GM23338 (cell line): ENCODE results near the gene SFSWAP. TPM values are rescaled to one million over a fixed set of nuclear protein-coding genes. Genes with fewer than 3 reads are reported as not detected.
A peak's percentile ranks its signal among the peaks of the same experiment; 100 is the strongest.

Source experiments
- ATAC-seq: fragments of 200-7000 bp; cut with Tn5 transposase; 3 replicates; pipeline ENCODE4 v1.9.1; 2020
- DNase-seq: peaks from one replicate; pipeline ENCODE4 v3.0.0-alpha.2; 2015; ENCODE audit warnings: low spot score
- H2AFZ ChIP-seq: fragments of 200-600 bp; sonication (generic); 2 replicates; pipeline ENCODE4 v1.8.0; 2016; ENCODE audit warnings: antibody characterized with exemption, mild to moderate bottlenecking, moderate library complexity
- H3F3A ChIP-seq: fragments of 200-600 bp; sonication (generic); replicated peaks from 2 replicates; pipeline ENCODE4 v1.8.0; 2017; ENCODE audit warnings: antibody characterized with exemption, mixed run types, low read depth
- H3K27ac ChIP-seq: fragments of 200-600 bp; sonication (generic); 2 replicates; pipeline ENCODE4 v1.6.1; 2016; ENCODE audit warnings: low read depth
- H3K27me3 ChIP-seq: fragments of 200-600 bp; sonication (generic); 2 replicates; pipeline ENCODE4 v1.8.0; 2016; ENCODE audit warnings: mild to moderate bottlenecking, mixed run types, moderate library complexity; ENCODE audit not compliant: insufficient read depth
- H3K36me3 ChIP-seq: fragments of 200-600 bp; sonication (generic); 2 replicates; pipeline ENCODE4 v1.8.0; 2016; ENCODE audit warnings: mild to moderate bottlenecking; ENCODE audit not compliant: insufficient read depth
- H3K4me1 ChIP-seq: fragments of 200-600 bp; sonication (generic); 2 replicates; pipeline ENCODE4 v1.8.0; 2016; ENCODE audit warnings: mild to moderate bottlenecking, moderate library complexity; ENCODE audit not compliant: insufficient read depth
- H3K4me2 ChIP-seq: fragments of 200-600 bp; sonication (generic); 2 replicates; pipeline ENCODE4 v1.7.1; 2017; ENCODE audit warnings: mixed run types
- H3K4me3 ChIP-seq: fragments of 200-600 bp; sonication (generic); 2 replicates; pipeline ENCODE4 v1.6.1; 2016; ENCODE audit warnings: mixed run types
- H3K79me2 ChIP-seq: fragments of 200-600 bp; sonication (generic); replicated peaks from 2 replicates; pipeline ENCODE4 v1.8.0; 2017; ENCODE audit warnings: mild to moderate bottlenecking; ENCODE audit not compliant: insufficient read depth
- H3K9me2 ChIP-seq: fragments of 200-600 bp; sonication (generic); 2 replicates; pipeline ENCODE4 v1.8.0; 2017; ENCODE audit not compliant: insufficient read depth
- H4K20me1 ChIP-seq: fragments of 200-600 bp; sonication (generic); replicated peaks from 2 replicates; pipeline ENCODE4 v1.8.0; 2017; ENCODE audit warnings: mild to moderate bottlenecking; ENCODE audit not compliant: insufficient read depth
- H3K27ac Mint-ChIP-seq: 2 replicates; pipeline ENCODE4 v1.8.0; 2020; ENCODE audit warnings: inconsistent platforms, mild to moderate bottlenecking, moderate library complexity, mixed read lengths
- H3K27me3 Mint-ChIP-seq: 3 replicates; pipeline ENCODE4 v1.8.0; 2022; ENCODE audit warnings: low read depth, mild to moderate bottlenecking, moderate library complexity, mixed read lengths, inconsistent platforms; ENCODE audit not compliant: insufficient read depth, poor library complexity
- H3K36me3 Mint-ChIP-seq: 3 replicates; pipeline ENCODE4 v1.8.0; 2021; ENCODE audit warnings: low read depth, mild to moderate bottlenecking, inconsistent platforms, moderate library complexity, mixed read lengths
- H3K4me1 Mint-ChIP-seq: 3 replicates; pipeline ENCODE4 v1.8.0; 2020; ENCODE audit warnings: mild to moderate bottlenecking, inconsistent platforms, mixed read lengths
- H3K4me3 Mint-ChIP-seq: 3 replicates; pipeline ENCODE4 v1.8.0; 2021; ENCODE audit warnings: moderate library complexity, mild to moderate bottlenecking, inconsistent platforms, mixed read lengths
- H3K9me3 Mint-ChIP-seq: 3 replicates; pipeline ENCODE4 v1.8.0; 2020; ENCODE audit warnings: moderate library complexity, mild to moderate bottlenecking, inconsistent platforms, mixed read lengths
- CREB1 ChIP-seq: fragments of 250-450 bp; sonication (Bioruptor Pico); IDR thresholded peaks from 2 replicates; pipeline ENCODE4 v1.5.0; 2020; ENCODE audit warnings: low read depth, mild to moderate bottlenecking, moderate library complexity
- EZH2 ChIP-seq: fragments of 200-600 bp; sonication (generic); IDR thresholded peaks from one replicate; pipeline ENCODE4 v1.8.0; 2017; ENCODE audit warnings: antibody characterized with exemption, mild to moderate bottlenecking, low read depth; ENCODE audit not compliant: unreplicated experiment
- EZH2phosphoT487 ChIP-seq: fragments of 200-600 bp; sonication (generic); IDR thresholded peaks from one replicate; pipeline ENCODE4 v1.8.1; 2018; ENCODE audit warnings: antibody characterized with exemption; ENCODE audit not compliant: unreplicated experiment
- JUNB ChIP-seq: IDR thresholded peaks from one replicate; pipeline ENCODE4 v1.6.1; 2016; ENCODE audit warnings: antibody characterized with exemption; ENCODE audit not compliant: unreplicated experiment
- NANOG ChIP-seq: IDR thresholded peaks from 2 replicates; pipeline ENCODE4 v1.6.1; 2016; ENCODE audit warnings: antibody characterized with exemption, borderline replicate concordance
- POLR2AphosphoS5 ChIP-seq: IDR thresholded peaks from 2 replicates; pipeline ENCODE4 v1.6.1; 2016; ENCODE audit warnings: antibody characterized with exemption, low read depth
- STAT1 ChIP-seq: IDR thresholded peaks from one replicate; pipeline ENCODE4 v1.6.1; 2016; ENCODE audit warnings: antibody characterized with exemption; ENCODE audit not compliant: unreplicated experiment
- ZNF114 ChIP-seq: fragments of 250-450 bp; sonication (Bioruptor Pico); IDR thresholded peaks from 2 replicates; pipeline ENCODE4 v1.5.0; 2020; ENCODE audit warnings: mild to moderate bottlenecking, moderate library complexity
- ZNF331 ChIP-seq: fragments of 250-450 bp; sonication (Bioruptor Pico); IDR thresholded peaks from 2 replicates; pipeline ENCODE4 v1.5.0; 2020; ENCODE audit warnings: low read depth, mild to moderate bottlenecking, moderate library complexity
- polyA plus RNA-seq: library from polyadenylated mRNA; unstranded; fragments of >200 nt; fragmentation: Nextera tagmentation; extraction: Ambion mirVana; gene quantifications from 2 replicates; pipeline ENCODE4 v1.2.1, GENCODE V29; 2016
- total RNA-seq: library from RNA; depleted of rRNA; stranded (reverse); fragments of >200 nt; shearing (Covaris generic); gene quantifications from 2 replicates; pipeline ENCODE4 v1.2.3, GENCODE V29; 2014
- TF ChIP-seq, protein P1 (sequence below): IDR thresholded peaks from one replicate; pipeline ENCODE4 v1.6.1; 2018; ENCODE audit warnings: antibody characterized with exemption; ENCODE audit not compliant: unreplicated experiment
- TF ChIP-seq, protein P2 (sequence below), 2 experiments: fragments of 200-600 bp in 1 of 2; sonication (generic) in 1 of 2; conservative IDR thresholded peaks; 2 replicates each; pipeline versions ENCODE4 v1.5.1 to v1.6.1; 2016 to 2017; ENCODE audit warnings: antibody characterized with exemption in 2 of 2, low read depth in 2 of 2, mild to moderate bottlenecking in 2 of 2, moderate library complexity in 1 of 2
- TF ChIP-seq, protein P3 (sequence below): fragments of 250-450 bp; sonication (Bioruptor Pico); IDR thresholded peaks from 2 replicates; pipeline ENCODE4 v1.5.0; 2020; ENCODE audit warnings: mild to moderate bottlenecking, moderate library complexity

Gene SFSWAP
- total and polyA plus RNA-seq, 2 experiments from 2014 or later, result 41.0 to 49.8 TPM

DNA sequence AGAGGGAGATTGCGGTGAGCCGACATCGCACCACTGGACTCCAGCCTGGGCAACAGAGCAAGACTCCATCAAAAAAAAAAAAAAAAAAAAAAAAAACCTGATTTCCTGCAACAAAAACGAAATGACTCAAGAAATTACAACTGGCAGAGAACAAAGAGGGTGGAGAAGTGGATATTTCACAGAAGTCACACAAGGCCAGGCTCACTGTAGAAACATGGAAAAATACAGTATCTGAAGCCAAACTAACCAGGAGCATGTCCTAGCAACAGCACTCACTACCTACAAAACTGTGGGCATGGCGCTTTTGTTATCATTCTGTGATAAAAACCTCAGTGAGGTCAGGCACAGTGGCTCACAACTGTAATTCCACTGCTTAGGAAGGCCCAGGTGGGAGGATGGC lies 105.6 kb downstream of the SFSWAP start (continued):
- TF ChIP-seq, protein P1, sequence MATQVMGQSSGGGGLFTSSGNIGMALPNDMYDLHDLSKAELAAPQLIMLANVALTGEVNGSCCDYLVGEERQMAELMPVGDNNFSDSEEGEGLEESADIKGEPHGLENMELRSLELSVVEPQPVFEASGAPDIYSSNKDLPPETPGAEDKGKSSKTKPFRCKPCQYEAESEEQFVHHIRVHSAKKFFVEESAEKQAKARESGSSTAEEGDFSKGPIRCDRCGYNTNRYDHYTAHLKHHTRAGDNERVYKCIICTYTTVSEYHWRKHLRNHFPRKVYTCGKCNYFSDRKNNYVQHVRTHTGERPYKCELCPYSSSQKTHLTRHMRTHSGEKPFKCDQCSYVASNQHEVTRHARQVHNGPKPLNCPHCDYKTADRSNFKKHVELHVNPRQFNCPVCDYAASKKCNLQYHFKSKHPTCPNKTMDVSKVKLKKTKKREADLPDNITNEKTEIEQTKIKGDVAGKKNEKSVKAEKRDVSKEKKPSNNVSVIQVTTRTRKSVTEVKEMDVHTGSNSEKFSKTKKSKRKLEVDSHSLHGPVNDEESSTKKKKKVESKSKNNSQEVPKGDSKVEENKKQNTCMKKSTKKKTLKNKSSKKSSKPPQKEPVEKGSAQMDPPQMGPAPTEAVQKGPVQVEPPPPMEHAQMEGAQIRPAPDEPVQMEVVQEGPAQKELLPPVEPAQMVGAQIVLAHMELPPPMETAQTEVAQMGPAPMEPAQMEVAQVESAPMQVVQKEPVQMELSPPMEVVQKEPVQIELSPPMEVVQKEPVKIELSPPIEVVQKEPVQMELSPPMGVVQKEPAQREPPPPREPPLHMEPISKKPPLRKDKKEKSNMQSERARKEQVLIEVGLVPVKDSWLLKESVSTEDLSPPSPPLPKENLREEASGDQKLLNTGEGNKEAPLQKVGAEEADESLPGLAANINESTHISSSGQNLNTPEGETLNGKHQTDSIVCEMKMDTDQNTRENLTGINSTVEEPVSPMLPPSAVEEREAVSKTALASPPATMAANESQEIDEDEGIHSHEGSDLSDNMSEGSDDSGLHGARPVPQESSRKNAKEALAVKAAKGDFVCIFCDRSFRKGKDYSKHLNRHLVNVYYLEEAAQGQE, result no peak
- TF ChIP-seq EZH2, result no peak
- TF ChIP-seq ZNF114 (CRISPR knock-in tag), result no peak
- TF ChIP-seq, protein P2, sequence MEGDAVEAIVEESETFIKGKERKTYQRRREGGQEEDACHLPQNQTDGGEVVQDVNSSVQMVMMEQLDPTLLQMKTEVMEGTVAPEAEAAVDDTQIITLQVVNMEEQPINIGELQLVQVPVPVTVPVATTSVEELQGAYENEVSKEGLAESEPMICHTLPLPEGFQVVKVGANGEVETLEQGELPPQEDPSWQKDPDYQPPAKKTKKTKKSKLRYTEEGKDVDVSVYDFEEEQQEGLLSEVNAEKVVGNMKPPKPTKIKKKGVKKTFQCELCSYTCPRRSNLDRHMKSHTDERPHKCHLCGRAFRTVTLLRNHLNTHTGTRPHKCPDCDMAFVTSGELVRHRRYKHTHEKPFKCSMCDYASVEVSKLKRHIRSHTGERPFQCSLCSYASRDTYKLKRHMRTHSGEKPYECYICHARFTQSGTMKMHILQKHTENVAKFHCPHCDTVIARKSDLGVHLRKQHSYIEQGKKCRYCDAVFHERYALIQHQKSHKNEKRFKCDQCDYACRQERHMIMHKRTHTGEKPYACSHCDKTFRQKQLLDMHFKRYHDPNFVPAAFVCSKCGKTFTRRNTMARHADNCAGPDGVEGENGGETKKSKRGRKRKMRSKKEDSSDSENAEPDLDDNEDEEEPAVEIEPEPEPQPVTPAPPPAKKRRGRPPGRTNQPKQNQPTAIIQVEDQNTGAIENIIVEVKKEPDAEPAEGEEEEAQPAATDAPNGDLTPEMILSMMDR (conservative IDR thresholded peaks at IDR 0.05; ENCODE audit: low read depth in 2 of 2), result no peak
- TF ChIP-seq EZH2phosphoT487, result no peak
- TF ChIP-seq NANOG, result no peak
- no peak for TF ChIP-seq ZNF331
- no peak for TF ChIP-seq STAT1

DNA sequence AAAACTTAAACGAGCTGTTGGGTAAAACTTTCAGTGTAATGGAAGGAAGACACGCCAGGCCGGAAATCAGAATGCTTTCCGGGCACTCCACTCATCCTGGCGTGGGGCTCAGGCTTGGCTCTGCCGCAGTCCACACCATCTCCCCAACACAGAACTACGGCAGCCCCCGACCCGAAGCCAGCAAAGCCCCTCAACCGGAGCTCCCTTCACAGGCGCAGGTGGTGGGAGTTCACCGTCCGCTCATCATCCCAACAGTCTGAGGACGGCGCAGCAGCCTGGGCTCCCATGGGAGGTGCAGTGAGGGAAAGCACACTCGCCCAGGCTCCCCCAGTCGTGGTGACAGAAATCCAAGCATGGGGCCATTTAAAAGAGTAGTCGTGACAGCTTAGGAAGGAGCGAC lies 106.4 kb downstream of the SFSWAP start:
- H3F3A ChIP-seq, result no peaks in the 10 kb centered on the region
- H2AFZ ChIP-seq, result peak overlapping the region; percentile 83
- Mint-ChIP-seq H3K9me3 (peaks cover 17% of the 10 kb centered on the region), H3K4me1 (peaks cover 9% of the 10 kb centered on the region), H3K36me3 (peaks cover 8% of the 10 kb centered on the region), H3K27me3 (peaks cover 4% of the 10 kb centered on the region), H3K27ac (no peak overlapping the region), H3K4me3 (no peak overlapping the region)
- H3K36me3 ChIP-seq, result no peaks in the 10 kb centered on the region
- DNase-seq (no peak), ATAC-seq (no peak; the same call in 2 of the 3 replicates)
- H3K27ac ChIP-seq, result no peak overlapping the region
- no peak overlapping the region for H3K4me3 ChIP-seq
- no peaks in the 10 kb centered on the region for H3K4me1 ChIP-seq
- no peaks in the 10 kb centered on the region for H3K27me3 ChIP-seq
- no peaks in the 10 kb centered on the region for H3K9me2 ChIP-seq
- no peak overlapping the region for H3K4me2 ChIP-seq
- no peaks in the 10 kb centered on the region for H3K79me2 ChIP-seq
- H4K20me1 ChIP-seq, result no peaks in the 10 kb centered on the region
- TF ChIP-seq EZH2phosphoT487 (no peak), POLR2AphosphoS5 (no peak), EZH2 (no peak), JUNB (no peak), ZNF114 (CRISPR knock-in tag) (no peak), CREB1 (CRISPR knock-in tag) (no peak)
- TF ChIP-seq, protein P3, sequence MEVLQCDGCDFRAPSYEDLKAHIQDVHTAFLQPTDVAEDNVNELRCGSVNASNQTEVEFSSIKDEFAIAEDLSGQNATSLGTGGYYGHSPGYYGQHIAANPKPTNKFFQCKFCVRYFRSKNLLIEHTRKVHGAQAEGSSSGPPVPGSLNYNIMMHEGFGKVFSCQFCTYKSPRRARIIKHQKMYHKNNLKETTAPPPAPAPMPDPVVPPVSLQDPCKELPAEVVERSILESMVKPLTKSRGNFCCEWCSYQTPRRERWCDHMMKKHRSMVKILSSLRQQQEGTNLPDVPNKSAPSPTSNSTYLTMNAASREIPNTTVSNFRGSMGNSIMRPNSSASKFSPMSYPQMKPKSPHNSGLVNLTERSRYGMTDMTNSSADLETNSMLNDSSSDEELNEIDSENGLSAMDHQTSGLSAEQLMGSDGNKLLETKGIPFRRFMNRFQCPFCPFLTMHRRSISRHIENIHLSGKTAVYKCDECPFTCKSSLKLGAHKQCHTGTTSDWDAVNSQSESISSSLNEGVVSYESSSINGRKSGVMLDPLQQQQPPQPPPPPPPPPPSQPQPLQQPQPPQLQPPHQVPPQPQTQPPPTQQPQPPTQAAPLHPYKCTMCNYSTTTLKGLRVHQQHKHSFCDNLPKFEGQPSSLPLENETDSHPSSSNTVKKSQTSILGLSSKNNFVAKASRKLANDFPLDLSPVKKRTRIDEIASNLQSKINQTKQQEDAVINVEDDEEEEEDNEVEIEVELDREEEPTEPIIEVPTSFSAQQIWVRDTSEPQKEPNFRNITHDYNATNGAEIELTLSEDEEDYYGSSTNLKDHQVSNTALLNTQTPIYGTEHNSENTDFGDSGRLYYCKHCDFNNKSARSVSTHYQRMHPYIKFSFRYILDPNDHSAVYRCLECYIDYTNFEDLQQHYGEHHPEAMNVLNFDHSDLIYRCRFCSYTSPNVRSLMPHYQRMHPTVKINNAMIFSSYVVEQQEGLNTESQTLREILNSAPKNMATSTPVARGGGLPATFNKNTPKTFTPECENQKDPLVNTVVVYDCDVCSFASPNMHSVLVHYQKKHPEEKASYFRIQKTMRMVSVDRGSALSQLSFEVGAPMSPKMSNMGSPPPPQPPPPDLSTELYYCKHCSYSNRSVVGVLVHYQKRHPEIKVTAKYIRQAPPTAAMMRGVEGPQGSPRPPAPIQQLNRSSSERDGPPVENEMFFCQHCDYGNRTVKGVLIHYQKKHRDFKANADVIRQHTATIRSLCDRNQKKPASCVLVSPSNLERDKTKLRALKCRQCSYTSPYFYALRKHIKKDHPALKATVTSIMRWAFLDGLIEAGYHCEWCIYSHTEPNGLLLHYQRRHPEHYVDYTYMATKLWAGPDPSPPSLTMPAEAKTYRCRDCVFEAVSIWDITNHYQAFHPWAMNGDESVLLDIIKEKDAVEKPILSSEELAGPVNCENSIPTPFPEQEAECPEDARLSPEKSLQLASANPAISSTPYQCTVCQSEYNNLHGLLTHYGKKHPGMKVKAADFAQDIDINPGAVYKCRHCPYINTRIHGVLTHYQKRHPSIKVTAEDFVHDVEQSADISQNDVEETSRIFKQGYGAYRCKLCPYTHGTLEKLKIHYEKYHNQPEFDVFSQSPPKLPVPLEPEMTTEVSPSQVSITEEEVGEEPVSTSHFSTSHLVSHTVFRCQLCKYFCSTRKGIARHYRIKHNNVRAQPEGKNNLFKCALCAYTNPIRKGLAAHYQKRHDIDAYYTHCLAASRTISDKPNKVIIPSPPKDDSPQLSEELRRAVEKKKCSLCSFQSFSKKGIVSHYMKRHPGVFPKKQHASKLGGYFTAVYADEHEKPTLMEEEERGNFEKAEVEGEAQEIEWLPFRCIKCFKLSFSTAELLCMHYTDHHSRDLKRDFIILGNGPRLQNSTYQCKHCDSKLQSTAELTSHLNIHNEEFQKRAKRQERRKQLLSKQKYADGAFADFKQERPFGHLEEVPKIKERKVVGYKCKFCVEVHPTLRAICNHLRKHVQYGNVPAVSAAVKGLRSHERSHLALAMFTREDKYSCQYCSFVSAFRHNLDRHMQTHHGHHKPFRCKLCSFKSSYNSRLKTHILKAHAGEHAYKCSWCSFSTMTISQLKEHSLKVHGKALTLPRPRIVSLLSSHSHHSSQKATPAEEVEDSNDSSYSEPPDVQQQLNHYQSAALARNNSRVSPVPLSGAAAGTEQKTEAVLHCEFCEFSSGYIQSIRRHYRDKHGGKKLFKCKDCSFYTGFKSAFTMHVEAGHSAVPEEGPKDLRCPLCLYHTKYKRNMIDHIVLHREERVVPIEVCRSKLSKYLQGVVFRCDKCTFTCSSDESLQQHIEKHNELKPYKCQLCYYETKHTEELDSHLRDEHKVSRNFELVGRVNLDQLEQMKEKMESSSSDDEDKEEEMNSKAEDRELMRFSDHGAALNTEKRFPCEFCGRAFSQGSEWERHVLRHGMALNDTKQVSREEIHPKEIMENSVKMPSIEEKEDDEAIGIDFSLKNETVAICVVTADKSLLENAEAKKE (CRISPR knock-in tag), result no peak
- TF ChIP-seq, protein P2 (conservative IDR thresholded peaks at IDR 0.05; ENCODE audit: low read depth in 2 of 2), result no peak
